Forelimb muscle (tissue), 1 donor: ENCODE measurements around the gene SPACA9. TPM values are rescaled to one million over a fixed set of nuclear protein-coding genes. Genes with fewer than 3 reads are reported as not detected.

Experiments used
- polyA plus RNA-seq: library from polyadenylated mRNA; unstranded; fragments of 120-200 nt; gene quantifications from one replicate; pipeline ENCODE4 v1.2.1, GENCODE V29; 2013; ENCODE audit not compliant: insufficient read length

Gene SPACA9
- polyA plus RNA-seq, 1 donor = 2.3 TPM

Other genes with a start within 250 kb of the SPACA9 start
- 8.9 TPM for gene DDX31, start 208.9 kb upstream of the SPACA9 start, polyA plus RNA-seq
- gene GTF3C4, start 208.4 kb upstream of the SPACA9 start, polyA plus RNA-seq = 13.2 TPM
- 0.37 TPM for gene AK8, start 614 bp upstream of the SPACA9 start, polyA plus RNA-seq
- 27.3 TPM for gene TSC1, start 65.7 kb downstream of the SPACA9 start, polyA plus RNA-seq
- 0.39 TPM for gene GFI1B, start 99.8 kb downstream of the SPACA9 start, polyA plus RNA-seq
- gene GTF3C5, start 152.1 kb downstream of the SPACA9 start, polyA plus RNA-seq = 46.2 TPM
- gene CEL, start 183.1 kb downstream of the SPACA9 start, polyA plus RNA-seq = 1.8 TPM
- 50.3 TPM for gene RALGDS, start 242.3 kb downstream of the SPACA9 start, polyA plus RNA-seq